HG03571 (cell line): ENCODE results near the gene ABCA1.

Experiments
- ATAC-seq: cut with Tn5 transposase; IDR thresholded peaks from one replicate; pipeline ENCODE4 v1.9.1; 2021; ENCODE audit not compliant: unreplicated experiment

Gene ABCA1

GRCh38 chr9:104843644-104844240 is 84.2 kb downstream of the ABCA1 start:
- no peak for ATAC-seq

GRCh38 chr9:104842698-104843097 is 85.3 kb downstream of the ABCA1 start:
- ATAC-seq, result no peak

DNA sequence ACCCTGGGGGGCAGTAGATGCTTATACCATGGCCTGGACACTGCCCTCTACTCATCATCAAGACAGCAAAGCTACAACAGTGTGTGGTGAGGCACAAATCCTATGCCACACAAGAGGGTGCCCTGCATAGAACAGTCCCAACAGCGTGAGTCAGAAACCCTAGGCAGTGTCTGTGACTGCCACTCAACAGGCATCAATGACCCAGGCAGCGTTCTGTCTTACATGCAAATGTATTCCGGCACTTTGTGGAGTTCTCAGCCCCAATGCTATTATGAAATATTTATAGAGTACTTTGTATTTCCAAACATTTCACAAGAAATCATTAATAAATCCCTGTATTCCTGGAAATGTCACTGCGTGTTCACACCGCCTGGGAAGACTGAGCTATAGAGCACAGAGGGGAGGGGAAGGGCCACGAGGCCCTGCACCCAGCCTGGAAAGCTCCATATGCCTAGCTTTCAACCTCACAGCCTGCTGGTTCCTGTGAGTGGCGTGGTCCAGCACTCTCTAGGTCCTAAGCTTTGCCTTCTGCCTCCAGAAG is 86.3 kb downstream of the ABCA1 start:
- ATAC-seq, result no peak

DNA sequence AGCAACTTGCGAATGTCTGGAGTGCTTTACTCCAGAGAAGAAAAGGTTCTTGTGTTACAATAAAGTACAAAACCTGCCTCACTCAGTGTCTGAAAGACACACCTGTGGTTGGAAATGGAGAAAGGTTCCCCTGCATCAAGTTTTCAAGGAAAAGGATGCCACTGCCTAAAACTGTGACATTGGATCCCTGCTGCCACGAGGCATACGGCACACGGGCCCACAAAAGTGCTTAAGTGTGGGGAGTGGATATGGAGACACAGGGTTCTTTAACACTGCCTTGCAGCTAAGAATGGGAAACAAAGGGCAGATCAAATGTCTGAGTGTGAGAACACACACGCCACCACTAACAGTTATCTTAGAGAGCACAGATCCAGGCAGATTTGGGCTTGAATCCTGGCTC is 89.0 kb downstream of the ABCA1 start:
- ATAC-seq, result no peak

GRCh38 chr9:104836767-104837166 is 91.2 kb downstream of the ABCA1 start:
- ATAC-seq, result no peak

- ATAC-seq, result peak; percentile 67
These were observed 91.7 kb downstream of the ABCA1 start for GRCh38 chr9:104836235-104836634.

DNA sequence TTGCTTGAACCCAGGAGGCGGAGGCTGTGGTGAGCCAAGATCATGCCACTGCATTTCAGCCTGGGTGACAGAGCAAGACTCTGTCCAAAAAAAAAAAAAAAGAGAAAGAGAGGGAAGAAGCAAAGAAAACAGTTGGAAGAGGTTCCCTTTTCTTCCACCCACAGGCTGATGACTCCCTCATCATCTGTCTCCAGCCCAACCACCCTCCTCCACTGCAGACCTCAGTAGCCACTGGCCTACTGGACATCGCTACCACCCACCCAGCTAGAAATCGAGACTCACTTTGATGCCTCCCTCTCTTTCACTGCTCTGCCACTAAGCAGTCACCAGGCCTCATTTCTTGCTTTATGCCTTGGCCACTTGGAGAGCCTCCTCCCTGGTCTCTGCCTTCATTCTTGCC is 92.8 kb downstream of the ABCA1 start:
- ATAC-seq, result no peak

DNA sequence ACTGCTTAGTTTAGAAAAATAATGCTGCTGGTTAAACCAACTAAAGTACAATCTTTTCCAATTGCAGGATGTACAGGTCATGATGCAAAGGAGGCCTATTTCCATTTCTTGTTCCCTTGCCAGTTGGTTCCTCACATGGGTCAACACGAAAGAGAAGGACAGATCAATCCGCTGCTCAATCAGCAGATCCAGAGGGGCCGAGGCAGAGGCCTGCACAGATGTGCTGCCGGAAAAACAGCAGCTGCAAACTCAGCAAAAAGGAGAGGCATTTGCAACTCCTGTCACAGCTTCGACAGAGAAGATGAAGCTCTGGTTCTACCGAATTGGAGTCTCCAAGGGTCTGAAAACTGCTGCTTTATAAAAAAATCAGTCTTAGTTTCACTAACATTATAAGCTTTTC is 94.3 kb downstream of the ABCA1 start:
- ATAC-seq, result no peak

DNA sequence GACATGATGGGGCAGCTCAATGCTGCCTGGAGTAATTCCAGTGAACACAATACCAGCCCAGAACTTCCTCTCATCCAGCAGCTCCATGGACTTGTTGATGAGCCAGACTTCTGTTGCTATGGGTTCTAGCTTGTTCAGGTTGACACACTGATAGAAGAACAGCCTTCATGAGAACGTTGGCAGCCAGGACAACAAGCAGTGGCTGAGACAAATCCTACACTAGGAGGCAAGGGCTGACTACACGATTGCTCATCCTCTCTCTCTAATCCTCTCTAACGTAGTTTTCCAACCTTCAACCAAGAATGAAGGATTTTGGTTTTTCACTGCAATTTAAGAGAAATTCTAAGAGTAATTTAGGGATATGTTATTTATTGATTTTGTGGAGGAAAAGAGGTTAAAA is 96.3 kb downstream of the ABCA1 start:
- ATAC-seq, result no peak

GRCh38 chr9:104826911-104827310 is 101.0 kb downstream of the ABCA1 start:
- ATAC-seq, result no peak

DNA sequence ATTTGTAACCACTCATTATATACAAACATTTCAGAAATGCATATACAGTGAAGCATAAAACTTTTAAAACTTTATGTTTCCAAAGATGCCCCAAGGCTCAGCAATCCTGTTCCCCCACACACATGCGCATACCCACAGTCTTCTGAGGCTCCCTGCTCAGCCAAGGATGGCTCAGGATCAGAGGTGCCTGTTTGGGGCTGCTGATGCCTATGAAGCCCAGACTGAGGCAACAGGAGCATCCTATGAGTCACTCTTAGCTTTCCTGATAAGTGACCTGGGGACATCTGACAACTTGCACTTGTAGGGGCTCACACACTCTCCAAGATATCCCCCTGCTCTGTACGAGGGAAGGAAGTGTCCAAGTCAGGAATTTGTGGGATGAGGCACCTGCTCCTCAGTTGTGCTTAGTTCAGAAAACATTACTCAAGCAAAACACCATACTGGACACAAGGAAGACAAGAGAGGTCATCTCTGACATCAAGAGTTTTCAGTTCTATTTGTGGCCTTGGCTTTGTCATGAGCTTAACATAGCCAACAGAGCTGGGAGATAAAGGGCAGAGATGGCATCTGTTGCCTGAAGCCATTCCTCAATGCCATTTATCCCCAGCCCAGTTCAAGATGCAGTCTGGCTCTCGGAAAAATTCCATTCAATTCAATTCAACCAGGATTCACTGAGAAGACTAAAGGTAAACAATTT is 101.7 kb downstream of the ABCA1 start:
- no peak for ATAC-seq

- no peak for ATAC-seq
These were observed 107.6 kb downstream of the ABCA1 start for GRCh38 chr9:104820336-104820735.

- no peak for ATAC-seq
These were observed 108.9 kb downstream of the ABCA1 start for GRCh38 chr9:104819033-104819432.

GRCh38 chr9:104817437-104817836 is 110.5 kb downstream of the ABCA1 start:
- ATAC-seq, result no peak

- ATAC-seq, result no peak
These were observed 111.9 kb downstream of the ABCA1 start for GRCh38 chr9:104815851-104816565.

- ATAC-seq, result no peak
These were observed 117.3 kb downstream of the ABCA1 start for GRCh38 chr9:104810421-104811339.

GRCh38 chr9:104808035-104808614 is 119.8 kb downstream of the ABCA1 start:
- ATAC-seq, result no peak

DNA sequence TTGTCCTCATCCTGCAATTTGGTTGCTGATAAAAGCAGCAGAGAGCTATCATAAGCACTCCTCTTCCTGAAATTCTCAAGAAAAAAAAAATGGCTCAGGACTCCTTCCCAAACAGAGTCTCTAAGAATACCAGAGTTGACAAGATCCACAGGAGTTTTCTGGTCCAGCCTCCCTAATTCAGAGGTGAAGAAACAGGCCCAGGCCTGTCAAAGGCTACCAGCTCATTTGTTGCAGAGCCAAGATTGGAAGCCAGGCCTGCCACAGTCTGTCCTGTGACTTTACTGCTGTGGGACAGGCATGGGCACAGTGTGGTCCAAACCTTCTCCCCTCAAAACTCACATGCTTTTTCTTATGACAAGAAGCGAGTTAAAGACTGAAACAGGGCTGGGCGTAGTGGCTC is 122.5 kb downstream of the ABCA1 start:
- ATAC-seq, result no peak

GRCh38 chr9:104802906-104803305 is 125.0 kb downstream of the ABCA1 start:
- ATAC-seq, result no peak

DNA sequence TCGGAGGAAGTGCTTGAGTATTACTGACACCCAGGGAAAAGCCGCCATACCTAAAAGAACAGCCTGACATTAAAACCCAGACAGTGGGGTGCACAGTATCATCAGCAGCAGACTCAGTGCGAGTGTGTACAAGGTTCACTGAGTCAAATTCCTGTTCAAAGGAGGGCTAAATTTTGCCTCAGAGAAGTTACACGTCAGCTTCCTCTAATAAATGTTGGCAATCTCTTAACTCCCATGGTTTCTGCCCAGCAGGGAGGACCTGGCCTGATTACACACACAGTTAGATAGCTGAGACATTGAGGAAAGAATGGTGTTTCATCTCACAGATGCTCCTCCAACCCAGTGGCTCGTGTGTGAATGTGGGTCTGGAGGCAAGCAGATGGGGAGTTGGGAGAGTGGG is 125.8 kb downstream of the ABCA1 start:
- no peak for ATAC-seq
